H1 (cell line): Measurements from ENCODE around the gene EEPD1. TPM values are rescaled to one million over a fixed set of nuclear protein-coding genes. Genes with fewer than 3 reads are reported as not detected.

ENCODE experiments used
- CTCF ChIA-PET: fragments of 300-600 bp; sonication (Branson Sonifier 250); formaldehyde crosslinking; loops from one replicate; lab custom pipeline; 2021; ENCODE audit not compliant: partially characterized antibody; lab: Charles Lee
- POLR2A ChIA-PET: fragments of 300-600 bp; sonication (Branson Sonifier 250); formaldehyde crosslinking; loops from one replicate; lab custom pipeline; 2021; ENCODE audit warnings: inconsistent platforms; ENCODE audit not compliant: partially characterized antibody; lab: Charles Lee
- DNase-seq, 2 experiments: peaks; one replicate each; pipeline versions ENCODE4 v3.0.0 to v3.0.0-alpha.2; 2010 to 2022; ENCODE audit warnings: low spot score in 2 of 2, low read depth in 1 of 2, mixed read lengths in 1 of 2
- FAIRE-seq: peaks from 2 replicates; lab custom pipeline; 2011; peaks lifted over from hg19 to GRCh38; lab: Jason Lieb, UNC
- H2AFZ ChIP-seq: 2 replicates; pipeline ENCODE4 v1.8.1; 2012; ENCODE audit warnings: low read length, inconsistent platforms
- H2AK5ac ChIP-seq: 2 replicates; pipeline ENCODE4 v1.6.1; 2013; ENCODE audit warnings: low read depth, low read length
- H2BK120ac ChIP-seq: replicated peaks from 2 replicates; pipeline ENCODE3; 2013; ENCODE audit warnings: low read depth, low read length, inconsistent platforms
- H2BK12ac ChIP-seq: 2 replicates; pipeline ENCODE4 v1.6.1; 2013; ENCODE audit warnings: low read depth, low read length
- H2BK15ac ChIP-seq: 2 replicates; pipeline ENCODE4 v1.6.1; 2013; ENCODE audit warnings: low read length
- H2BK20ac ChIP-seq: 2 replicates; pipeline ENCODE4 v1.6.1; 2013; ENCODE audit warnings: low read length
- H2BK5ac ChIP-seq: 2 replicates; pipeline ENCODE4 v1.6.1; 2013; ENCODE audit warnings: low read depth, low read length
- H3K14ac ChIP-seq: 2 replicates; pipeline ENCODE4 v1.6.1; 2013; ENCODE audit warnings: inconsistent platforms; ENCODE audit not compliant: insufficient read length
- H3K18ac ChIP-seq: 2 replicates; pipeline ENCODE4 v1.6.1; 2013; ENCODE audit warnings: low read length; ENCODE audit errors: extremely low read depth
- H3K23ac ChIP-seq: 2 replicates; pipeline ENCODE4 v1.6.1; 2013; ENCODE audit warnings: inconsistent platforms; ENCODE audit not compliant: insufficient read length
- H3K23me2 ChIP-seq: 2 replicates; pipeline ENCODE4 v1.6.1; 2013; ENCODE audit warnings: low read depth, low read length
- H3K27ac ChIP-seq: 2 replicates; pipeline ENCODE4 v1.6.1; 2011; ENCODE audit warnings: low read depth, low read length, inconsistent platforms
- H3K27me3 ChIP-seq, 4 experiments: replicated peaks in 1 of 4; 1 replicate in 1 of 4; 2 replicates in 3 of 4; pipeline versions ENCODE4 v1.6.1 to v1.8.1; 2011 to 2013; ENCODE audit warnings: low read length in 3 of 4, mild to moderate bottlenecking in 3 of 4, inconsistent platforms in 2 of 4, mixed read lengths in 2 of 4, moderate library complexity in 1 of 4; ENCODE audit not compliant: control insufficient read depth in 3 of 4, insufficient read depth in 3 of 4; ENCODE audit errors: extremely low read depth in 1 of 4
- H3K36me3 ChIP-seq, 4 experiments: 2 replicates each; pipeline versions ENCODE4 v1.6.1 to v1.8.1; 2011 to 2013; ENCODE audit warnings: mild to moderate bottlenecking in 4 of 4, low read length in 3 of 4, moderate library complexity in 2 of 4, control low read depth in 1 of 4, inconsistent platforms in 1 of 4; ENCODE audit not compliant: insufficient read depth in 4 of 4, control insufficient read depth in 2 of 4
- H3K4ac ChIP-seq: replicated peaks from 2 replicates; pipeline ENCODE3; 2013; ENCODE audit warnings: low read length, low read depth, mixed read lengths, inconsistent platforms; ENCODE audit not compliant: insufficient read length
- H3K4me1 ChIP-seq, 4 experiments: replicated peaks in 1 of 4; 1 replicate in 1 of 4; 2 replicates in 3 of 4; pipeline versions ENCODE4 v1.6.1 to v1.8.1; 2011 to 2013; ENCODE audit warnings: low read length in 3 of 4, inconsistent platforms in 2 of 4, mixed read lengths in 1 of 4; ENCODE audit not compliant: insufficient read depth in 4 of 4, control insufficient read depth in 3 of 4
- H3K4me2 ChIP-seq, 2 experiments: 2 replicates each; pipeline versions ENCODE4 v1.6.1 to v1.8.1; 2011 to 2013; ENCODE audit warnings: low read depth in 2 of 2, low read length in 2 of 2, control low read depth in 1 of 2, inconsistent platforms in 1 of 2, mild to moderate bottlenecking in 1 of 2; ENCODE audit not compliant: insufficient read depth in 1 of 2
- H3K4me3 ChIP-seq, 4 experiments: fragments of 200-600, 300-600 bp in 1 of 4; sonication (generic), shearing (Covaris generic), sonication (Bioruptor Twin) in 1 of 4; 2 replicates each; pipeline versions ENCODE4 v1.5.1 to v1.8.1; 2011 to 2016; ENCODE audit warnings: low read length in 4 of 4, low read depth in 3 of 4, control low read depth in 2 of 4, inconsistent platforms in 2 of 4, mild to moderate bottlenecking in 2 of 4, mixed read lengths in 1 of 4, moderate library complexity in 1 of 4; ENCODE audit not compliant: insufficient read depth in 2 of 4; ENCODE audit errors: extremely low read depth in 1 of 4
- H3K56ac ChIP-seq: replicated peaks from 2 replicates; pipeline ENCODE3; 2013; ENCODE audit warnings: low read depth, mild to moderate bottlenecking, mixed read lengths, low read length, inconsistent platforms; ENCODE audit not compliant: insufficient read length
- H3K79me1 ChIP-seq: 2 replicates; pipeline ENCODE4 v1.6.1; 2013; ENCODE audit warnings: low read depth, low read length, control low read depth
- H3K79me2 ChIP-seq, 2 experiments: 2 replicates each; pipeline versions ENCODE4 v1.6.1 to v1.8.1; 2012 to 2013; ENCODE audit warnings: low read length in 2 of 2, mild to moderate bottlenecking in 2 of 2, inconsistent platforms in 1 of 2; ENCODE audit not compliant: insufficient read depth in 2 of 2, control insufficient read depth in 1 of 2
- H3K9ac ChIP-seq, 4 experiments: replicated peaks in 1 of 4; 1 replicate in 1 of 4; 2 replicates in 3 of 4; pipeline versions ENCODE4 v1.6.1 to v1.8.1; 2011 to 2013; ENCODE audit warnings: low read depth in 3 of 4, low read length in 3 of 4, control low read depth in 2 of 4, mild to moderate bottlenecking in 2 of 4, moderate library complexity in 2 of 4, inconsistent platforms in 1 of 4; ENCODE audit errors: extremely low read depth in 1 of 4
- H3K9me3 ChIP-seq, 2 experiments: 2 replicates each; pipeline versions ENCODE4 v1.6.1 to v1.8.1; 2012 to 2013; ENCODE audit warnings: mild to moderate bottlenecking in 2 of 2, moderate library complexity in 2 of 2, control low read depth in 1 of 2, inconsistent platforms in 1 of 2, low read depth in 1 of 2, low read length in 1 of 2, mixed read lengths in 1 of 2; ENCODE audit not compliant: insufficient read depth in 2 of 2
- H4K20me1 ChIP-seq, 2 experiments: replicated peaks in 1 of 2; 2 replicates each; pipeline versions ENCODE3 to v1.8.1; 2011 to 2013; ENCODE audit warnings: inconsistent platforms in 2 of 2, low read length in 2 of 2, mild to moderate bottlenecking in 1 of 2; ENCODE audit not compliant: insufficient read depth in 2 of 2, control insufficient read depth in 1 of 2
- H4K5ac ChIP-seq: 2 replicates; pipeline ENCODE4 v1.6.1; 2013; ENCODE audit warnings: low read length, low read depth, mixed read lengths, inconsistent platforms; ENCODE audit not compliant: insufficient read length
- H4K8ac ChIP-seq: 2 replicates; pipeline ENCODE4 v1.8.0; 2013; ENCODE audit warnings: mild to moderate bottlenecking, moderate library complexity, low read length, inconsistent platforms; ENCODE audit not compliant: insufficient read depth; ENCODE audit errors: extremely low read depth
- H4K91ac ChIP-seq: replicated peaks from 2 replicates; pipeline ENCODE3; 2013; ENCODE audit warnings: low read length, mixed read lengths, inconsistent platforms; ENCODE audit not compliant: insufficient read length
- RAD21 ChIP-seq, 2 experiments: IDR thresholded peaks in 1 of 2; conservative IDR thresholded peaks in 1 of 2; 2 replicates each; pipeline ENCODE4 v1.6.1; 2011; ENCODE audit warnings: low read depth in 2 of 2, low read length in 2 of 2, improper control_type of control experiment in 1 of 2, inconsistent platforms in 1 of 2, mild to moderate bottlenecking in 1 of 2, moderate library complexity in 1 of 2
- TAF1 ChIP-seq: IDR thresholded peaks from 2 replicates; pipeline ENCODE4 v1.6.1; 2011; ENCODE audit warnings: mild to moderate bottlenecking, low read depth, low read length
- WGBS, 2 experiments: shearing (Covaris generic) in 1 of 2; methylation state at CpG; one replicate each; pipeline versions ENCODE4 v1.1.6 to v1.1.7; 2013 to 2015; ENCODE audit warnings: low lambda C conversion rate in 2 of 2, mixed read lengths in 2 of 2, inconsistent platforms in 1 of 2, low coverage in 1 of 2, missing lambda C conversion rate in 1 of 2; ENCODE audit not compliant: insufficient replicate concordance in 2 of 2, insufficient coverage in 1 of 2, insufficient read length in 1 of 2; ENCODE audit errors: extremely low coverage in 1 of 2, missing lambda C conversion rate in 1 of 2; 5-methylcytosine and 5-hydroxymethylcytosine counted together
- polyA plus RNA-seq, 7 experiments: library from polyadenylated mRNA; depleted of rRNA in 3 of 7; stranded (reverse) in 5 of 7; unstranded in 2 of 7; fragments of >200 nt in 5 of 7; fragments of 200-250 nt in 2 of 7; gene quantifications; 1 replicate in 5 of 7; 2 replicates in 1 of 7; 4 replicates in 1 of 7; pipeline versions ENCODE4 v1.2.1 to v1.2.3, GENCODE V29; 2011 to 2013; ENCODE audit warnings: missing spikeins in 2 of 7, mixed read lengths in 2 of 7
- total RNA-seq: library from RNA; stranded (reverse); fragmentation: NEBNext Ultra II Directional; extraction: Animal tissue kit (Norgen Biotek cat#: 25700); gene quantifications from 2 replicates; pipeline ENCODE4 v1.2.1, GENCODE V29; 2021

EEPD1 gene
- total and polyA plus RNA-seq, 2 of the 8 experiments (the other 6 are each of a cell fraction or from before 2014, with no cell fraction given) = 3.1 to 7.8 TPM

- Histone ChIP-seq H3K27ac (no peak overlapping the region), H3K18ac (no peak overlapping the region), H3K27me3 (no peaks in the 10 kb centered on the region), H3K4me3 (no peak overlapping the region), H2BK12ac (no peak overlapping the region), H3K4me2 (no peak overlapping the region), H3K4me1 (no peaks in the 10 kb centered on the region; a peak in 1 of 7 replicates), H2BK120ac (no peak overlapping the region), H3K79me1 (no peaks in the 10 kb centered on the region), H2BK5ac (no peak overlapping the region), H2BK15ac (no peak overlapping the region), H2AFZ (no peak overlapping the region), H3K56ac (no peak overlapping the region), H4K20me1 (no peaks in the 10 kb centered on the region), H4K5ac (no peak overlapping the region), H2AK5ac (no peak overlapping the region), H3K23me2 (no peaks in the 10 kb centered on the region), H4K8ac (no peak overlapping the region), H3K9me3 (no peaks in the 10 kb centered on the region), H3K79me2 (no peaks in the 10 kb centered on the region; a peak in 1 of 4 replicates), H3K14ac (no peak overlapping the region), H4K91ac (no peak overlapping the region), H3K23ac (no peak overlapping the region), H2BK20ac (no peak overlapping the region), H3K4ac (no peak overlapping the region), H3K36me3 (no peaks in the 10 kb centered on the region), H3K9ac (no peak overlapping the region)
- ChIA-PET POLR2A (no interaction called here), CTCF (interaction anchor here (0.9 to 1.2 kb wide), 3 partner anchors 41 to 608 kb away, joined by 3 read pairs; no protein-coding TSS in a partner anchor)
- no peak for TF ChIP-seq RAD21 (IDR thresholded peaks at IDR 0.05 in 1 of 2, conservative IDR thresholded peaks at IDR 0.05 in 1 of 2; ENCODE audit: low read depth in 2 of 2, low read length in 2 of 2)
- TF ChIP-seq TAF1 = no peak
- DNase-seq (no peak), FAIRE-seq (no peak)
- WGBS, 2 experiments = 86% methylated on average over 1 of the region's 1 CpG; no CpG with 5 or more reads in 1 of the 2 experiments
These were observed 79.5 kb downstream of the EEPD1 start for GRCh38 chr7:36232555-36232954.
